ENCODE data around the gene RPL35A.

DNA sequence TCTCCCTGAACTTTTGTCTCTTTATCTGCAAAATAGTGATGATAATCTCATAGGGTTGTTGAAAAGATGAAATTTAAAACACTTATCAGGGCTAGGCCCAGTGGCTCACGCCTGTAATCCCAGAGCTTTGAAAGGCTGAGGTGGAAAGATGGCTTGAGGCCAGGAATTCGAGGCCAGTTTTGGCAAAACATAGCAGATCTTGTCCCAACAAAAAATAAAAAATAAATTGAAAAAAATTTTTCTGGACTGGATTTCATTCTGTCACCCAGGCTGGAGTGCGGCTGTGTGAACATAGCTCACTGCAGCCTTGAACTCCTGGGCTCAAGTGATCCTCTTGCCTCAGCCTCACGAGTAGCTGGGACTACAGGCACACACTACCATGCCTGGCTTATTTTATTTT, 39.7 kb downstream of the RPL35A start:
- TF ChIP-seq, protein P1, sequence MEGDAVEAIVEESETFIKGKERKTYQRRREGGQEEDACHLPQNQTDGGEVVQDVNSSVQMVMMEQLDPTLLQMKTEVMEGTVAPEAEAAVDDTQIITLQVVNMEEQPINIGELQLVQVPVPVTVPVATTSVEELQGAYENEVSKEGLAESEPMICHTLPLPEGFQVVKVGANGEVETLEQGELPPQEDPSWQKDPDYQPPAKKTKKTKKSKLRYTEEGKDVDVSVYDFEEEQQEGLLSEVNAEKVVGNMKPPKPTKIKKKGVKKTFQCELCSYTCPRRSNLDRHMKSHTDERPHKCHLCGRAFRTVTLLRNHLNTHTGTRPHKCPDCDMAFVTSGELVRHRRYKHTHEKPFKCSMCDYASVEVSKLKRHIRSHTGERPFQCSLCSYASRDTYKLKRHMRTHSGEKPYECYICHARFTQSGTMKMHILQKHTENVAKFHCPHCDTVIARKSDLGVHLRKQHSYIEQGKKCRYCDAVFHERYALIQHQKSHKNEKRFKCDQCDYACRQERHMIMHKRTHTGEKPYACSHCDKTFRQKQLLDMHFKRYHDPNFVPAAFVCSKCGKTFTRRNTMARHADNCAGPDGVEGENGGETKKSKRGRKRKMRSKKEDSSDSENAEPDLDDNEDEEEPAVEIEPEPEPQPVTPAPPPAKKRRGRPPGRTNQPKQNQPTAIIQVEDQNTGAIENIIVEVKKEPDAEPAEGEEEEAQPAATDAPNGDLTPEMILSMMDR (IDR thresholded peaks at IDR 0.05) = no peak
- no peak for TF ChIP-seq POLR2A (IDR thresholded peaks at IDR 0.05)

Measured in heart left ventricle (tissue), 13 donors.